Suprapubic skin (tissue), 4 donors: ENCODE data around the gene CREB3L1.

Source experiments
- EP300 ChIP-seq: sonication (generic); formaldehyde crosslinking; IDR thresholded peaks from one replicate; pipeline ENCODE4 v1.6.1; 2017; ENCODE audit warnings: antibody characterized with exemption
- POLR2A ChIP-seq, 2 donors: fragments of 450-650 bp; IDR thresholded peaks; one replicate each; pipeline ENCODE4 v1.6.1; 2017; ENCODE audit warnings: antibody characterized with exemption in 2 of 2, mild to moderate bottlenecking in 2 of 2, moderate library complexity in 2 of 2
- POLR2AphosphoS5 ChIP-seq, 3 donors: sonication (generic); formaldehyde crosslinking; IDR thresholded peaks; one replicate each; pipeline ENCODE4 v1.6.1; 2017; ENCODE audit warnings: antibody characterized with exemption in 3 of 3
- TF ChIP-seq, protein P1 (sequence below), 2 donors: fragments of 200-600 bp in 1 of 2; fragments of 450-650 bp in 1 of 2; sonication (generic) in 1 of 2; IDR thresholded peaks; one replicate each; pipeline ENCODE4 v1.5.1; 2016 to 2019; ENCODE audit warnings: antibody characterized with exemption in 2 of 2, mild to moderate bottlenecking in 1 of 2, moderate library complexity in 1 of 2

- TF ChIP-seq POLR2A (IDR thresholded peaks at IDR 0.05) (no peak), EP300 (no peak), POLR2AphosphoS5 (IDR thresholded peaks at IDR 0.05) (no peak)
- TF ChIP-seq, protein P1, sequence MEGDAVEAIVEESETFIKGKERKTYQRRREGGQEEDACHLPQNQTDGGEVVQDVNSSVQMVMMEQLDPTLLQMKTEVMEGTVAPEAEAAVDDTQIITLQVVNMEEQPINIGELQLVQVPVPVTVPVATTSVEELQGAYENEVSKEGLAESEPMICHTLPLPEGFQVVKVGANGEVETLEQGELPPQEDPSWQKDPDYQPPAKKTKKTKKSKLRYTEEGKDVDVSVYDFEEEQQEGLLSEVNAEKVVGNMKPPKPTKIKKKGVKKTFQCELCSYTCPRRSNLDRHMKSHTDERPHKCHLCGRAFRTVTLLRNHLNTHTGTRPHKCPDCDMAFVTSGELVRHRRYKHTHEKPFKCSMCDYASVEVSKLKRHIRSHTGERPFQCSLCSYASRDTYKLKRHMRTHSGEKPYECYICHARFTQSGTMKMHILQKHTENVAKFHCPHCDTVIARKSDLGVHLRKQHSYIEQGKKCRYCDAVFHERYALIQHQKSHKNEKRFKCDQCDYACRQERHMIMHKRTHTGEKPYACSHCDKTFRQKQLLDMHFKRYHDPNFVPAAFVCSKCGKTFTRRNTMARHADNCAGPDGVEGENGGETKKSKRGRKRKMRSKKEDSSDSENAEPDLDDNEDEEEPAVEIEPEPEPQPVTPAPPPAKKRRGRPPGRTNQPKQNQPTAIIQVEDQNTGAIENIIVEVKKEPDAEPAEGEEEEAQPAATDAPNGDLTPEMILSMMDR (IDR thresholded peaks at IDR 0.05), result no peak
These were observed 13.4 kb upstream of the CREB3L1 start for GRCh38 chr11:46264030-46264429.
